Measurements from ENCODE around the gene CLIC6. TPM values are rescaled to one million over a fixed set of nuclear protein-coding genes. Genes with fewer than 3 reads are reported as not detected.
A peak's percentile ranks its signal among the peaks of the same experiment; 100 is the strongest.
"Not testable (repeated sequence)": the region's sequence is repeated elsewhere in the genome, so short reads cannot be mapped to it uniquely, and the experiment has no call there.

The CLIC6 gene
- polyA plus RNA-seq, 1 experiment, result not detected

- no peak for DNase-seq (ENCODE audit: low read depth, low spot score)
- H3K27ac ChIP-seq (ENCODE audit: low read depth, low read length), result no peak overlapping the region
- no peak for TF ChIP-seq CTCF (IDR thresholded peaks at IDR 0.05; ENCODE audit: low read depth, low read length)
- no peaks in the 10 kb centered on the region for H3K9me3 ChIP-seq (ENCODE audit: control insufficient read depth, insufficient read depth, low read length)
- H3K4me3 ChIP-seq (ENCODE audit: low read depth, low read length), result no peak overlapping the region
- ChIA-PET CTCF (no interaction called here), POLR2A (no interaction called here)
- H3K27me3 ChIP-seq (ENCODE audit: control insufficient read depth, insufficient read depth, low read length), result peaks cover 4% of the 10 kb centered on the region
Measured at GRCh38 chr21:34715985-34716596, 47.3 kb downstream of the CLIC6 start.

GRCh38 chr21:34718529-34718928 lies 49.7 kb downstream of the CLIC6 start:
- CTCF ChIA-PET, result interaction anchor here (1.0 kb wide), 1 partner anchor 27 kb away, joined by 3 read pairs; no protein-coding TSS in a partner anchor
- H3K27ac ChIP-seq (ENCODE audit: low read depth, low read length); H3K4me3 ChIP-seq (ENCODE audit: low read depth, low read length): not testable (repeated sequence)

GRCh38 chr21:34722684-34723300 lies 54.0 kb downstream of the CLIC6 start:
- Histone ChIP-seq H3K9me3 (ENCODE audit: control insufficient read depth, insufficient read depth, low read length) (no peaks in the 10 kb centered on the region), H3K4me3 (ENCODE audit: low read depth, low read length) (no peak overlapping the region), H3K27me3 (ENCODE audit: control insufficient read depth, insufficient read depth, low read length) (no peaks in the 10 kb centered on the region), H3K27ac (ENCODE audit: low read depth, low read length) (no peak overlapping the region)
- peak; percentile 35 for TF ChIP-seq CTCF (IDR thresholded peaks at IDR 0.05; ENCODE audit: low read depth, low read length)
- ChIA-PET POLR2A (no interaction called here), CTCF (interaction anchor here (0.7 kb wide), 1 partner anchor 1296 kb away, joined by 4 read pairs; no protein-coding TSS in a partner anchor)
- no peak for DNase-seq (ENCODE audit: low read depth, low spot score)

More at GRCh38 chr21:34718529-34718928, 49.7 kb downstream of the CLIC6 start:
- DNase-seq (ENCODE audit: low read depth, low spot score); H3K27me3 ChIP-seq (ENCODE audit: control insufficient read depth, insufficient read depth, low read length); POLR2A ChIA-PET; H3K9me3 ChIP-seq (ENCODE audit: control insufficient read depth, insufficient read depth, low read length): not testable (repeated sequence)

- CTCF ChIA-PET, result interaction anchor here (1.5 kb wide), 1 partner anchor 22 kb away, joined by 3 read pairs; no protein-coding TSS in a partner anchor
- POLR2A ChIA-PET, result no interaction called here
- Histone ChIP-seq H3K9me3 (ENCODE audit: control insufficient read depth, insufficient read depth, low read length) (no peaks in the 10 kb centered on the region), H3K27ac (ENCODE audit: low read depth, low read length) (no peak overlapping the region), H3K27me3 (ENCODE audit: control insufficient read depth, insufficient read depth, low read length) (no peaks in the 10 kb centered on the region), H3K4me3 (ENCODE audit: low read depth, low read length) (no peak overlapping the region)
- no peak for DNase-seq (ENCODE audit: low read depth, low spot score)
- no peak for TF ChIP-seq CTCF (IDR thresholded peaks at IDR 0.05; ENCODE audit: low read depth, low read length)
Measured at GRCh38 chr21:34724131-34724856, 55.5 kb downstream of the CLIC6 start.

- no peak for DNase-seq (ENCODE audit: low read depth, low spot score)
- POLR2A ChIA-PET, result no interaction called here
- CTCF ChIA-PET, result interaction anchor here (1.5 kb wide), 1 partner anchor 21 kb away, joined by 3 read pairs; no protein-coding TSS in a partner anchor
Measured at GRCh38 chr21:34724857-34725195, 56.0 kb downstream of the CLIC6 start.

More at GRCh38 chr21:34724857-34725195, 56.0 kb downstream of the CLIC6 start:
- TF ChIP-seq CTCF (IDR thresholded peaks at IDR 0.05; ENCODE audit: low read depth, low read length), result no peak
- no peaks in the 10 kb centered on the region for H3K27me3 ChIP-seq (ENCODE audit: control insufficient read depth, insufficient read depth, low read length)
- no peaks in the 10 kb centered on the region for H3K9me3 ChIP-seq (ENCODE audit: control insufficient read depth, insufficient read depth, low read length)
- H3K4me3 ChIP-seq (ENCODE audit: low read depth, low read length), result no peak overlapping the region
- no peak overlapping the region for H3K27ac ChIP-seq (ENCODE audit: low read depth, low read length)

All from AG04450 (cell line).